ENCODE data around the gene GMFB. TPM values are rescaled to one million over a fixed set of nuclear protein-coding genes. Genes with fewer than 3 reads are reported as not detected.
A peak's percentile ranks its signal among the peaks of the same experiment; 100 is the strongest.

Gene GMFB
- total and polyA plus RNA-seq, 4 donors = 72.8 to 223 (median 104) TPM

GRCh38 chr14:54483073-54483745 lies 5.6 kb downstream of the GMFB start:
- DNase-seq (ENCODE audit: low read depth in 4 of 6, low spot score in 6 of 6) = no peak
- Histone ChIP-seq H3K27me3 (ENCODE audit: control insufficient read depth, insufficient read depth, low read length) (no peaks in the 10 kb centered on the region), H3K27ac (ENCODE audit: low read depth, low read length) (no peak overlapping the region), H3K36me3 (ENCODE audit: control insufficient read depth, insufficient read depth, low read length) (no peaks in the 10 kb centered on the region), H3K4me3 (ENCODE audit: low read depth, low read length) (no peak overlapping the region), H3K4me1 (ENCODE audit: control insufficient read depth, insufficient read depth, low read length) (peaks cover 9% of the 10 kb centered on the region), H3K9me3 (ENCODE audit: control insufficient read depth, insufficient read depth, low read length) (no peaks in the 10 kb centered on the region)
- no CpG with 5 or more reads among the region's 8 CpGs for WGBS (ENCODE audit: insufficient coverage)

- Histone ChIP-seq H3K36me3 (ENCODE audit: control insufficient read depth, insufficient read depth, low read length) (no peaks in the 10 kb centered on the region), H3K27ac (ENCODE audit: low read depth, low read length) (no peak overlapping the region), H3K4me3 (ENCODE audit: low read depth, low read length) (no peak overlapping the region), H3K4me1 (ENCODE audit: control insufficient read depth, insufficient read depth, low read length) (no peaks in the 10 kb centered on the region), H3K9me3 (ENCODE audit: control insufficient read depth, insufficient read depth, low read length) (no peaks in the 10 kb centered on the region), H3K27me3 (ENCODE audit: control insufficient read depth, insufficient read depth, low read length) (no peaks in the 10 kb centered on the region)
- no CpG with 5 or more reads among the region's 2 CpGs for WGBS (ENCODE audit: insufficient coverage)
- no peak for DNase-seq (ENCODE audit: low read depth in 4 of 6, low spot score in 6 of 6)
These were observed 7.1 kb downstream of the GMFB start for GRCh38 chr14:54481695-54482094.

GRCh38 chr14:54480830-54481562 lies 7.8 kb downstream of the GMFB start:
- Histone ChIP-seq H3K9me3 (ENCODE audit: control insufficient read depth, insufficient read depth, low read length) (no peaks in the 10 kb centered on the region), H3K4me3 (ENCODE audit: low read depth, low read length) (no peak overlapping the region), H3K4me1 (ENCODE audit: control insufficient read depth, insufficient read depth, low read length) (no peaks in the 10 kb centered on the region), H3K27me3 (ENCODE audit: control insufficient read depth, insufficient read depth, low read length) (no peaks in the 10 kb centered on the region), H3K36me3 (ENCODE audit: control insufficient read depth, insufficient read depth, low read length) (no peaks in the 10 kb centered on the region), H3K27ac (ENCODE audit: low read depth, low read length) (no peak overlapping the region)
- 100% methylated on average over 2 of the region's 4 CpGs for WGBS (ENCODE audit: insufficient coverage)
- DNase-seq (ENCODE audit: low read depth in 4 of 6, low spot score in 6 of 6) = no peak

GRCh38 chr14:54478636-54479215 lies 10.1 kb downstream of the GMFB start:
- no CpG with 5 or more reads among the region's 3 CpGs for WGBS (ENCODE audit: insufficient coverage)
- Histone ChIP-seq H3K27ac (ENCODE audit: low read depth, low read length) (no peak overlapping the region), H3K27me3 (ENCODE audit: control insufficient read depth, insufficient read depth, low read length) (no peaks in the 10 kb centered on the region), H3K4me1 (ENCODE audit: control insufficient read depth, insufficient read depth, low read length) (no peaks in the 10 kb centered on the region), H3K9me3 (ENCODE audit: control insufficient read depth, insufficient read depth, low read length) (no peaks in the 10 kb centered on the region), H3K4me3 (ENCODE audit: low read depth, low read length) (no peak overlapping the region), H3K36me3 (ENCODE audit: control insufficient read depth, insufficient read depth, low read length) (no peaks in the 10 kb centered on the region)
- no peak for DNase-seq (ENCODE audit: low read depth in 4 of 6, low spot score in 6 of 6)

- DNase-seq (ENCODE audit: low read depth in 4 of 6, low spot score in 6 of 6) = no peak
- H3K4me3 ChIP-seq (ENCODE audit: low read depth, low read length) = no peak overlapping the region
- no peaks in the 10 kb centered on the region for H3K9me3 ChIP-seq (ENCODE audit: control insufficient read depth, insufficient read depth, low read length)
- no peaks in the 10 kb centered on the region for H3K4me1 ChIP-seq (ENCODE audit: control insufficient read depth, insufficient read depth, low read length)
- no peak overlapping the region for H3K27ac ChIP-seq (ENCODE audit: low read depth, low read length)
- H3K36me3 ChIP-seq (ENCODE audit: control insufficient read depth, insufficient read depth, low read length) = no peaks in the 10 kb centered on the region
- WGBS (ENCODE audit: insufficient coverage) = no CpG with 5 or more reads among the region's 4 CpGs
- no peaks in the 10 kb centered on the region for H3K27me3 ChIP-seq (ENCODE audit: control insufficient read depth, insufficient read depth, low read length)
These were observed 12.9 kb downstream of the GMFB start for GRCh38 chr14:54475911-54476310.

- no peak overlapping the region for H3K4me3 ChIP-seq (ENCODE audit: low read depth, low read length)
- no CpG with 5 or more reads among the region's 4 CpGs for WGBS (ENCODE audit: insufficient coverage)
- no peaks in the 10 kb centered on the region for H3K27me3 ChIP-seq (ENCODE audit: control insufficient read depth, insufficient read depth, low read length)
- no peak overlapping the region for H3K27ac ChIP-seq (ENCODE audit: low read depth, low read length)
- no peak for DNase-seq (ENCODE audit: low read depth in 4 of 6, low spot score in 6 of 6)
- no peaks in the 10 kb centered on the region for H3K36me3 ChIP-seq (ENCODE audit: control insufficient read depth, insufficient read depth, low read length)
- no peaks in the 10 kb centered on the region for H3K4me1 ChIP-seq (ENCODE audit: control insufficient read depth, insufficient read depth, low read length)
- no peaks in the 10 kb centered on the region for H3K9me3 ChIP-seq (ENCODE audit: control insufficient read depth, insufficient read depth, low read length)
These were observed 13.4 kb downstream of the GMFB start for GRCh38 chr14:54475187-54475899.

- no peak for DNase-seq (ENCODE audit: low read depth in 4 of 6, low spot score in 6 of 6)
- H3K27me3 ChIP-seq (ENCODE audit: control insufficient read depth, insufficient read depth, low read length) = no peaks in the 10 kb centered on the region
- no peaks in the 10 kb centered on the region for H3K36me3 ChIP-seq (ENCODE audit: control insufficient read depth, insufficient read depth, low read length)
- H3K27ac ChIP-seq (ENCODE audit: low read depth, low read length) = no peak overlapping the region
- 100% methylated on average over 1 of the region's 2 CpGs for whole genome bisulfite sequencing (ENCODE audit: insufficient coverage)
- H3K4me1 ChIP-seq (ENCODE audit: control insufficient read depth, insufficient read depth, low read length) = no peaks in the 10 kb centered on the region
- no peaks in the 10 kb centered on the region for H3K9me3 ChIP-seq (ENCODE audit: control insufficient read depth, insufficient read depth, low read length)
- H3K4me3 ChIP-seq (ENCODE audit: low read depth, low read length) = no peak overlapping the region
These were observed 14.5 kb downstream of the GMFB start for GRCh38 chr14:54474232-54474793.

GRCh38 chr14:54472315-54472714 lies 16.5 kb downstream of the GMFB start:
- no peaks in the 10 kb centered on the region for H3K4me1 ChIP-seq (ENCODE audit: control insufficient read depth, insufficient read depth, low read length)
- no peak overlapping the region for H3K27ac ChIP-seq (ENCODE audit: low read depth, low read length)
- no CpG with 5 or more reads among the region's 4 CpGs for WGBS (ENCODE audit: insufficient coverage)
- no peaks in the 10 kb centered on the region for H3K27me3 ChIP-seq (ENCODE audit: control insufficient read depth, insufficient read depth, low read length)
- H3K9me3 ChIP-seq (ENCODE audit: control insufficient read depth, insufficient read depth, low read length) = no peaks in the 10 kb centered on the region
- DNase-seq (ENCODE audit: low read depth in 4 of 6, low spot score in 6 of 6) = peak in 1 of 6 donors; percentile 61
- no peak overlapping the region for H3K4me3 ChIP-seq (ENCODE audit: low read depth, low read length)
- H3K36me3 ChIP-seq (ENCODE audit: control insufficient read depth, insufficient read depth, low read length) = no peaks in the 10 kb centered on the region

- no peak overlapping the region for H3K27ac ChIP-seq (ENCODE audit: low read depth, low read length)
- H3K4me1 ChIP-seq (ENCODE audit: control insufficient read depth, insufficient read depth, low read length) = no peaks in the 10 kb centered on the region
- no peak for DNase-seq (ENCODE audit: low read depth in 4 of 6, low spot score in 6 of 6)
- no peaks in the 10 kb centered on the region for H3K9me3 ChIP-seq (ENCODE audit: control insufficient read depth, insufficient read depth, low read length)
- no peaks in the 10 kb centered on the region for H3K36me3 ChIP-seq (ENCODE audit: control insufficient read depth, insufficient read depth, low read length)
- no peak overlapping the region for H3K4me3 ChIP-seq (ENCODE audit: low read depth, low read length)
- H3K27me3 ChIP-seq (ENCODE audit: control insufficient read depth, insufficient read depth, low read length) = no peaks in the 10 kb centered on the region
- WGBS (ENCODE audit: insufficient coverage) = 87% methylated on average over 3 of the region's 4 CpGs
These were observed 17.1 kb downstream of the GMFB start for GRCh38 chr14:54471641-54472040.
